PC-3 (cell line): ENCODE measurements around the gene DYDC1. TPM values are rescaled to one million over a fixed set of nuclear protein-coding genes. Genes with fewer than 3 reads are reported as not detected.

ENCODE experiments used
- ATAC-seq: fragments of 200-7000 bp; cut with Tn5 transposase; 2 replicates; pipeline ENCODE4 v1.9.1; 2020; ENCODE audit warnings: mild to moderate bottlenecking, moderate library complexity
- BruUV-seq: library from RNA; stranded (reverse); fragments of 400-500 nt; replicated peaks from 2 replicates; lab custom pipeline; 2021; lab: Mats Ljungman, UMichigan
- CTCF ChIA-PET: fragments of 300-600 bp; sonication (Branson Sonifier 250); formaldehyde crosslinking; loops from one replicate; lab custom pipeline; 2022; ENCODE audit warnings: antibody characterized with exemption; lab: Charles Lee
- POLR2A ChIA-PET: fragments of 300-600 bp; sonication (Branson Sonifier 250); formaldehyde crosslinking; loops from one replicate; lab custom pipeline; 2022; ENCODE audit warnings: antibody characterized with exemption; ENCODE audit not compliant: unreplicated experiment; lab: Charles Lee
- DNase-seq: peaks from one replicate; pipeline ENCODE4 v3.0.0-alpha.2; 2015
- H2AFZ ChIP-seq: fragments of 300-600 bp; sonication (generic); 2 replicates; pipeline ENCODE4 v1.6.0; 2016; ENCODE audit warnings: antibody characterized with exemption, low read length
- H3F3A ChIP-seq: fragments of 300-600 bp; sonication (generic); one replicate; pipeline ENCODE4 v1.6.0; 2017; ENCODE audit warnings: antibody characterized with exemption, low read length, control low read depth, mild to moderate bottlenecking; ENCODE audit not compliant: unreplicated experiment
- H3K27ac ChIP-seq: fragments of 300-600 bp; sonication (generic); 2 replicates; pipeline ENCODE4 v1.5.1; 2016; ENCODE audit warnings: mild to moderate bottlenecking, low read length
- H3K27me3 ChIP-seq: fragments of 300-600 bp; sonication (generic); 2 replicates; pipeline ENCODE4 v1.6.1; 2016; ENCODE audit warnings: low read length, mixed read lengths
- H3K36me3 ChIP-seq: fragments of 300-600 bp; sonication (generic); 2 replicates; pipeline ENCODE4 v1.6.1; 2016; ENCODE audit warnings: low read depth, mixed run types, low read length, mixed read lengths
- H3K4me1 ChIP-seq: fragments of 300-600 bp; sonication (generic); 2 replicates; pipeline ENCODE4 v1.5.1; 2016; ENCODE audit warnings: low read length; ENCODE audit not compliant: insufficient read depth
- H3K4me2 ChIP-seq: fragments of 300-600 bp; sonication (generic); 2 replicates; pipeline ENCODE4 v1.6.0; 2016; ENCODE audit warnings: low read length
- H3K4me3 ChIP-seq: fragments of 300-600 bp; sonication (generic); 2 replicates; pipeline ENCODE4 v1.5.1; 2016; ENCODE audit warnings: mild to moderate bottlenecking, low read length, mixed read lengths
- H3K79me2 ChIP-seq: fragments of 300-600 bp; sonication (generic); 2 replicates; pipeline ENCODE4 v1.6.1; 2017; ENCODE audit warnings: low read length, mixed read lengths
- H3K9ac ChIP-seq: fragments of 300-600 bp; sonication (generic); 2 replicates; pipeline ENCODE4 v1.6.0; 2016; ENCODE audit warnings: mild to moderate bottlenecking, low read length
- H3K9me2 ChIP-seq: fragments of 300-600 bp; sonication (generic); replicated peaks from 2 replicates; pipeline ENCODE4 v1.6.1; 2016; ENCODE audit warnings: mixed run types, low read length, mixed read lengths
- H3K9me3 ChIP-seq: fragments of 300-600 bp; sonication (generic); 2 replicates; pipeline ENCODE4 v1.6.1; 2016; ENCODE audit warnings: low read length, mixed read lengths
- H4K20me1 ChIP-seq: fragments of 300-600 bp; sonication (generic); 2 replicates; pipeline ENCODE4 v1.6.1; 2016; ENCODE audit warnings: low read length, mixed read lengths
- CTCF ChIP-seq: fragments of 300-600 bp; sonication (generic); conservative IDR thresholded peaks from 2 replicates; pipeline ENCODE4 v1.5.1; 2017; ENCODE audit warnings: antibody characterized with exemption, low read depth, mild to moderate bottlenecking, low read length
- EZH2 ChIP-seq: fragments of 300-600 bp; sonication (generic); IDR thresholded peaks from one replicate; pipeline ENCODE4 v1.6.1; 2017; ENCODE audit warnings: antibody characterized with exemption, mild to moderate bottlenecking, low read length; ENCODE audit not compliant: unreplicated experiment
- EZH2phosphoT487 ChIP-seq: fragments of 300-600 bp; sonication (generic); IDR thresholded peaks from 2 replicates; pipeline ENCODE4 v1.6.1; 2018; ENCODE audit warnings: mild to moderate bottlenecking, antibody characterized with exemption, low read length, borderline replicate concordance
- intact Hi-C: fragments of 100-400 bp; cut with micrococcal nuclease; formaldehyde crosslinking; loops from 2 replicates; pipeline ENCODE4 v1.9.0; 2023
- total RNA-seq: library from RNA; depleted of rRNA; stranded (reverse); fragments of >200 nt; gene quantifications from 2 replicates; pipeline ENCODE4 v1.2.3, GENCODE V29; 2014

DYDC1 gene
- total RNA-seq, 1 experiment from 2014 or later, result not detected

DNA sequence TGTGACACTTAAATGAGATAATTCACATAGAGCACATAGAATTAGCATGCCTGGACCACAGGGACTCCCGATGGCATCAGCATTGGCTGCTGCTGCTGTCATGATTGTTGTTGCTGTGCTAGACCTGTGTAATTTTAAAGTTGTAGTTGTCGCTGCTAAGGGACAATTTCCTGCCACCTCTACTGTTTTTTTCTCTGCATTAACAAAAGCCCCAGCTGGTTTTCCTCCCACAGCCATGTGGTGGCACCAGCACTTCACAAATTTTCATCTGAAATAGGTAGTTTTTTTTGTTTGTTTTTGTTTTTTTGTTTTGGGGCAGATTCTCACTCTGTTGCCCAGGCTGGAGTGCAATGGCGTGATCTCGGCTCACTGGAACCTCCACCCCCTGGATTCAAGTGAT lies 26.4 kb upstream of the DYDC1 start:
- no peak for ATAC-seq
- no peaks in the 10 kb centered on the region for H3K27me3 ChIP-seq
- H3F3A ChIP-seq, result no peaks in the 10 kb centered on the region
- no peak overlapping the region for H3K4me2 ChIP-seq
- no peak for TF ChIP-seq CTCF
- no peak for TF ChIP-seq EZH2phosphoT487
- no peak for TF ChIP-seq EZH2
- no peaks in the 10 kb centered on the region for H4K20me1 ChIP-seq
- no peaks in the 10 kb centered on the region; the same call in 1 of the 2 replicates for H3K36me3 ChIP-seq
- H3K9me3 ChIP-seq, result no peaks in the 10 kb centered on the region
- H3K4me3 ChIP-seq, result no peak overlapping the region
- H3K9me2 ChIP-seq, result no peaks in the 10 kb centered on the region
- no peaks in the 10 kb centered on the region for H3K4me1 ChIP-seq
- no TSS peak for BruUV-seq
- ChIA-PET CTCF (no interaction called here), POLR2A (no interaction called here)
- no peak overlapping the region for H3K9ac ChIP-seq
- H3K27ac ChIP-seq, result no peak overlapping the region
- H2AFZ ChIP-seq, result no peak overlapping the region
- no peaks in the 10 kb centered on the region for H3K79me2 ChIP-seq
- intact Hi-C loops, result no loop called here
- DNase-seq, result no peak

DNA sequence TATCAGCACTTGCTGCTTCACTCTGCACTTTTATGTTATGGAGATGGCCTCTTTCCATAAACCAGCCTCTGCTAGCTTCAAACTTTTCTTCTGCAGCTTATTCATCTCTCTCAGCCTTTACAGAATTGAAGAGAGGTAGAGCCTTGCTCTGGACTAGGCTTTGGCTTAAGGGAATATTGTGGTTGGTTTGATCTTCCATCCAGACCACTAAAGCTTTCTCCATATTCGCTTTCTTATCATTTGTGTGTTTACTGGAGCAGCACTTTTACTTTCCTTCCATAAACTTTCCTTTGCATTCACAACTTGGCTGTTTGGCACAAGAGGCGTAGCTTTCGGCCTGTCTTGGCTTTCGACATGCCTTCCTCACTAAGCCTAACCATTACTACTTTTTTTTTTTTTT lies 23.6 kb upstream of the DYDC1 start:
- Histone ChIP-seq H3K9me3 (no peaks in the 10 kb centered on the region), H3K9ac (no peak overlapping the region), H3K27ac (no peak overlapping the region), H2AFZ (no peak overlapping the region), H3K27me3 (no peaks in the 10 kb centered on the region), H3K4me2 (no peak overlapping the region), H3K4me3 (no peak overlapping the region), H3K79me2 (no peaks in the 10 kb centered on the region), H3F3A (no peaks in the 10 kb centered on the region), H3K4me1 (no peaks in the 10 kb centered on the region), H3K36me3 (no peaks in the 10 kb centered on the region; the same call in 1 of the 2 replicates), H3K9me2 (no peaks in the 10 kb centered on the region), H4K20me1 (no peaks in the 10 kb centered on the region)
- intact Hi-C loops, result no loop called here
- no TSS peak for BruUV-seq
- TF ChIP-seq CTCF, result no peak
- TF ChIP-seq EZH2, result no peak
- no peak for TF ChIP-seq EZH2phosphoT487
- no peak for ATAC-seq
- ChIA-PET POLR2A (no interaction called here), CTCF (no interaction called here)
- no peak for DNase-seq

DNA sequence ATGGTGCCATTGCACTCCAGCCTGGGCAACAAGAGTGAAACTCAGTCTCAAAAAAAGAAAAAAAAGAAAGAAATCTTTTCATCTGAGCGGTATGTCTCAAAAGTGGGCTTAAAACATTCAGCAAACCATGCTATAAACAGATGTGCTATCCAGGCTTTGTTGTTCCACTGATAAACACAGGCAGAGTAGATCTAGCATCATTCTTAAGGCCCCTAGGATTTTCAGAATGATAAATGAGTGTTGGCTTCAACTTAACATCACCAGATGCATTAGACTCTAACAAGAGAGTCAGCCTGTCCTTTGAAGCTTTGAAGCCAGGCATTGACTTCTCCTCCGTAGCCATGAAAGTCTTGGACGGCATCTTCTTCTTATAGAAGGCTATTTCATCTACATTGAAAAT lies 23.1 kb upstream of the DYDC1 start:
- H3K4me3 ChIP-seq, result no peak overlapping the region
- H3F3A ChIP-seq, result no peaks in the 10 kb centered on the region
- no peaks in the 10 kb centered on the region for H3K4me1 ChIP-seq
- CTCF ChIA-PET, result no interaction called here
- H3K27ac ChIP-seq, result no peak overlapping the region
- H3K9me3 ChIP-seq, result no peaks in the 10 kb centered on the region
- no peak overlapping the region for H3K4me2 ChIP-seq
- BruUV-seq, result no TSS peak
- H3K9me2 ChIP-seq, result no peaks in the 10 kb centered on the region
- H4K20me1 ChIP-seq, result no peaks in the 10 kb centered on the region
- no peaks in the 10 kb centered on the region for H3K79me2 ChIP-seq
- no peak for DNase-seq
- POLR2A ChIA-PET, result no interaction called here
- no peaks in the 10 kb centered on the region for H3K27me3 ChIP-seq
- no peak for TF ChIP-seq EZH2
- no peak for TF ChIP-seq CTCF
- no peak for TF ChIP-seq EZH2phosphoT487
- no peaks in the 10 kb centered on the region; the same call in 1 of the 2 replicates for H3K36me3 ChIP-seq
- no peak for ATAC-seq
- intact Hi-C loops, result no loop called here
- no peak overlapping the region for H2AFZ ChIP-seq
- H3K9ac ChIP-seq, result no peak overlapping the region
